ENCODE data around the gene HSF5.

HSF5 gene, protein sequence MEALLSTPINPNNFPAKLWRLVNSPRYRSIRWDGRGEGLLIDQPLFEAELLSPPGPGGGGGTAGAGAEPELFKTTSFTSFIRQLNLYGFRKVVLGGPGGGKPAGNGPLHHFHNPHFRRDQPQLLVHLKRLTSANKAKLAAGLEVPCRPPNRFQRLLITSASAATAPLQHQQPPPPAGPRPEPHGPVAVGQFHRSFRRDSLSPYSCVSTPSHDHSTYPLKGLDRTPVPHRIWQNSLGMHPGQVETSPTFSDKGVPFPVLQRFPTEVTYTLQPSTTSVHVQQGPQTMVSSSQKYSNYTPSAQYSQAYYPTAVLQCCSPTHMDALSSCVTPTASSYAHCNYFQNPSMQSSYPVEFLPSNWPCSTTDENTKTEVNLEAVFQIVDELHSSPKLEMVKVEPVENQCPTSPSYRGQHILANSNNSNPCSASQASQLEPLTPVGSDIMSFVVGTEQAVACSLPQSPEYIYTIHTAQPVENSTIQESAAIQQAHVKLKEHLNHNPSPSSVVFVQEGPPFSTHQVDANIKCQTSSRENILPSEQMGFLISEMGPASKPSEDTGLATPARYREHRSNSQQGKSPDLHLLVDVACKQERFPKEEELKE

DNA sequence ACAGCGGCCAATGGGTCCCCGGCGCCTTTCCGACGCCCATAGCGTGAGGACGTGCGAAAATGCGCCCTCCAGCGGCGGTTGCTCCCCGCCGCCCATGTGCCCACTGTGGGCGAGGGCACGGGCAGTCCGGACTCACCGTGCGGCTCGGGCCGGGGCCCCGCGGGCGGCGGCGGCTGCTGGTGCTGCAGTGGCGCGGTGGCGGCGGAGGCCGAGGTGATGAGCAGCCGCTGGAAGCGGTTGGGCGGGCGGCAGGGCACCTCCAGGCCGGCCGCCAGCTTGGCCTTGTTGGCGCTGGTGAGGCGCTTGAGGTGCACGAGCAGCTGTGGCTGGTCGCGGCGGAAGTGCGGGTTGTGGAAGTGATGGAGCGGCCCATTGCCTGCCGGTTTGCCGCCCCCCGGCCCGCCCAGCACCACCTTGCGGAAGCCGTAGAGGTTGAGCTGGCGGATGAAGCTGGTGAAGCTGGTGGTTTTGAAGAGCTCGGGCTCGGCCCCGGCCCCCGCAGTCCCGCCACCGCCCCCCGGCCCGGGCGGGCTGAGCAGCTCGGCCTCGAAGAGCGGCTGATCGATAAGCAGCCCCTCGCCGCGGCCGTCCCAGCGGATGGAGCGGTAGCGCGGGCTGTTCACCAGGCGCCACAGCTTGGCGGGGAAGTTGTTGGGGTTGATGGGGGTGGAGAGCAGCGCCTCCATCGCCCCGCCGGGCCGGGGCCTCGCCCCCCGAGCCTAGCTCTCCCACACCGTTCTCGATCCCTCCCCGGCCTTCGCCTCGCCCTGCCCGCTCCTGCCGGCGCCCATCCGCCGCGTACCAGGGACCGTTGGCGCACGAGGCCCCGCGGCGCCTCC lies at the start of gene HSF5:
Gene HSF5, minus strand, starts transcription at position 820 of the 839 bp plus-strand sequence. Its CDS starts 134 bp downstream, at position 686.
- peak; percentile 31 to 59 (median 46) for DNase-seq (ENCODE audit: low read depth in 3 of 3, low spot score in 1 of 3)

DNA sequence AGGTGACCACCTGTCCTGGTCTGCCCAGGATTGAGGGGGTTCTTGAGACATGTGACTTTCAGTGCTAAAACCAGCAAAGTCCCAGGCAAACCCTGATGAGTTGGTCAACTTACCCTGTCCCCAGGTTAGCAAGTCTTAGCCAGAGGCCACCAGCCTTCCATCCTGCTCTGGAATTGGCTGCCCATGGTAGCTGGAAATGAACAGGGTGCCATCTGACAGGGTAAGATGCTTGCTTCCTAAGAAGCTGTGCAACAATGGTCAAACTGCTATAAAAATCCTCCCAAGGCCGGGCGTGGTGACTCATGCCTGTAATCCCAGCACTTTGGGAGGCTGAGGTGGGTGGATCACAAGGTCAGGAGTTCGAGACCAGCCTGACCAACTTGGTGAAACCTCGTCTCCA lies 49.1 kb upstream of the HSF5 start:
- DNase-seq (ENCODE audit: low read depth in 3 of 3, low spot score in 1 of 3) = no peak

DNA sequence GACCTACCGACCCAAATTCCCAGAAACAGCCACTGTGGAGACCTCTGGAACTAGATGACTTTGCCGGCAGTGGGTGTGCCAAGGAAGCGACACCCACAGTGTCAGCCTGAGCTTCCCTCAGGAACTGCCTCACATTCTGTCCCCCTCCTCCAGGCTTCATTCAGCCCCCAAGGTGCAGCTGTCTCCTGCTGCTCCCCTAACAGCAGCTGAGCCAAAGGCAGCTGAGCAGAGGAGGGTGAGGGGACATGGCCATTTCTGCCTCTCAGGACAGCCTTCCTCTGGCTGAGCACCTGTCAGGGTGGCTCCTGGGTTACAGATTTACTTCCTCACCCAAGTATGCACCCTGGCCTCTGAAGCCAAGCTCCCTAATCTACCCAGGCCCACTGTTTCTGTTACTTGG lies 48.3 kb upstream of the HSF5 start:
- no peak for DNase-seq (ENCODE audit: low read depth in 3 of 3, low spot score in 1 of 3)

DNA sequence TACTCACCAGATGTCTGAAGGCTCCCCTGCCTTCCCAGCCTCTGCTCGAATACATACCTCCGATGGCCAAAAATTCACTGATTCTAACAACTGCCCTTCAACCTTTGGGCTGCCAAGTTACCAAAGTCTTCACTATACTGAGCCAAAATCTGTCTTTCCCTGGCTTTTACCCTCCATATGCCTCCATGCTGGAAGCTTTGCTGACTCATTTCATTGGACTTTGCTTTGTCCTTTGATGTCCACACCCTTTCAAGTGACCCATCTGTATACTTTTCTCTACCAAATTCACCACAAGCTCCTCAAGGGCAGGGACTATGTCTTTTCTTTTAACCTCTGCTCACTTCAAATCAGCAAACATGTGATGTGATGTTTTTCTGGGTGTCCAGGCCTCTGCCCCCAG lies 47.2 kb upstream of the HSF5 start:
- no peak for DNase-seq (ENCODE audit: low read depth in 3 of 3, low spot score in 1 of 3)

DNA sequence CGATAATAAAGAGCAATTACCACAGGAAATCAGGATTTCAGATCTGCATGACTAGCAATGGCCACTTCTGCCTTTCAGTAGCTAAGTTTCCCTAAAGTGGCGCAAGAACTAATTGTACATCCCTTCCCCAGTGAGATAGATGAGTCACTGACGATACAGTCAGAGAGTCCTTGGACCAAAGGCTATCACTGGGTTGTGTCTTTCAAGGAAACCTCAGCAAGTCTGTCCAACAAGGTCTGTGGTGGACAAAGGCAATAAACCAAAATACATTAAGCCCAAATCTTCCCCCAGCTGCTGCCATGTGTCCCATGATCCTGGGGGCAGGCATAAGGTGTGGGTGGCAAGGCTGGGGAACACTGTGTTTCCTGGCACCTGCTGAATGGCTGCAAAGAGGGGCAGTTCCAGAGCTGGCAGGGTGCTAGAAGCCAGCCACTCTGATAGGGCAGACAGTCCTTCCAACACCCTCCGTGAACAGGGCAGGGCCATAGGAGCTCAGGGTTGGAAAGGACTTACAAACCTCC lies 46.8 kb upstream of the HSF5 start:
- DNase-seq (ENCODE audit: low read depth in 3 of 3, low spot score in 1 of 3) = no peak

DNA sequence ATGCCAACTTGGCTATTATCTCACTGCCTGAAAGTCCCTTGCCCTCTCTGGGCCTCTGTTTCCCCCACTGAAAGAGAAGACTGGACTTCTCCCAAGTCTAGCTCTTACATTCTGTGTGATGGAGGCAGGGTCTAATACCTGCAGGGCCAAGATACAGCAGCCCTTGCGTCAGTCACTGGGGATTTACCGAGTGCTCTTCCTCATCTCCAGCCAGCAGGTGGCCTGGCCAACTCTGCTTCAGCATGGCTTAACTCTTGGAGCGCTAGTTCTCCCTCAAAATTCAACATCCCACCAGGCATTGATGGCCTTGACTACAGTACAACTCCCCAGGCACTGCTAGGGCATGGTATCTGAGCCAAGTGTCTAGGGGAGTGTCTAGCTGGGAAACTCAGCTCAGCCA lies 46.1 kb upstream of the HSF5 start:
- no peak for DNase-seq (ENCODE audit: low read depth in 3 of 3, low spot score in 1 of 3)

DNA sequence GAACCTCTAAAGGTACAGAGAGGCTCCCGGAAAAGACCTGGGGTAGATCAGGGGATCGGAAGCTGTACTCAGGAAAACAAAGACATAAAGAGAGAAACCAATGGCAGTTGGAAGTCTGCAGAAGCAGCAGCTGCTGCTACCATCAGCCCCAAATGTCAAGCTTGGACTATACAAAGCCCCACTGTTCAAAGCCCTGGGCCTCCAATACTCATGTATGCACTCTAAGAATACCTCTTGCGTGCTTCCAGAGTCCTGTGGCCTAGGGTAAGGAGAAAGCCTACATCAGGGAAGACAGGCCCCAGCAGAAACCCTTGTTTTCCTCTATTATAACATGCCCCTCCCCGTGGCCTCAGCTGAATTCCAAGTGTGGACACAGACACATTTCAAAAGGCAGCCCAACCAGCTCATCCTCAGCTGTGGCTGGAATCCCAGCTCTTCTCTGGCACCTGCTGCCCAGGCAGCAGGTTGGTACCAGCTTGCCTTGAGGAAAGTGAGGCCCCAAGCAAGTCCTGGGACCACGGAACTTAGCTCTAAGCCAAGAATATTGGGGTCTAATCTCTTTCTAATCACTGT lies 45.5 kb upstream of the HSF5 start:
- no peak for DNase-seq (ENCODE audit: low read depth in 3 of 3, low spot score in 1 of 3)

DNA sequence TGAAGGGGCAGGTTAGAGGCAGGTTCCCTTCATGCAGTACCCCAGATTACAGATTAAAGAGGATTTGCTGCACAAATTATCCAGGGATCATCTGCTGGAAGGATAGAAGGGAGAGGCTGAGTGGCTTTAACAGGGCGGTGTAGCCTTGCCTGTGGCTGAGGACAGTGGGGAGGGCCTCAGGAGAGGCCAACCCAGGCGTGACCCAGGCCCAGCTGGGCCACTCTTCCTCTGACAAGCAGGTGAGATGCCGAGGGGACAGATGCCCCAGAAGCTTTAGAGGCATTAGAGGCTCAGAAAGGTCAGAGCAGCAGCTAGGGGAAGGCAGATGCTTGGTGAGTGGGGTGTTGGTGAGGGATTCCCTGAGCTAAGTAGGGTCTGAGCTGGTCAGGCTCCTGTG lies 44.3 kb upstream of the HSF5 start:
- no peak for DNase-seq (ENCODE audit: low read depth in 3 of 3, low spot score in 1 of 3)

DNA sequence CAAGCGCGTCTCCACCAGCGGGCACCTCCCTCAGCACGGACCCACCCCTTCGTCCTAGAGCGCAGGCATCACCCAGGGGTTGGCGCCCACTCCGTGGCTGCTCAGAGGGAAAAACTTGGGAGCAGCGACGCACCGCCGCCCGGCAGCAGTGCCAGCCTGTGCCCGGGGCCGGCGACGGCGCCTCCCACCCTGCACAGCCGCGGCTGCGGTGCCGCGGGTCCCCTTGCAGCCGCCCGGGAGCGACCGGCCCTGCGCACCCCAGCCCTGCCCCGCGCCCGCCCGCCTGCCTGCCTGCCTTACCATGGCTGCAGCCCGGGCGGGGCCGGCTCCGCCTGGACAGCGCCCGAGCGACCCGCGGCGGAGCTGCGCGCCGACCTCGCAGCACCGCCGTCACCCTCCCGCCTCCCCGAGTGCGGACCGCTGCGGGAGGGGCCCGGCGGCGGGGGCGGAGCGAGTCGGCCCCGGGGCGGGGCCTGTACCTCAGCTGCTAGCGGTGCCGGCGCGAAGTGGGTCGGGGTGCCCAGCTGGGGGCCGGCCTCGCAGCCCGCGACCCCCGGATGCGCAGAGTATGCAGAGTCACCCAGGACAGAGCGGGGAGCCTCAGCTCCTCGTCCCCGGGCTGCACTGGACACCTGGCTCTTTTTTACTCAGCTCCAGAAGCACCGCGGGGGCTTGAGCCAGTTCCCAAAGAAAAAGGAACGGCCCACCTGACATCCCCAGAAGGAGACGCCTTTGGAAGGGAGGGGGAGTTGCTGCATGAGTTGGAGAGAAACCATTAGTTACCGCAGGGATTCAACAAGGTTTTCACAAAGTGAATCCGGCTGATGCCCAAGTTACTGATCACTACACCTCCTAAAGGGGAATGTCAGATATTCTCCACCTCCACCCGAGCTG lies 43.7 kb upstream of the HSF5 start:
- DNase-seq (ENCODE audit: low read depth in 3 of 3, low spot score in 1 of 3) = peak in 2 of 3 donors; percentile 34 to 54

DNA sequence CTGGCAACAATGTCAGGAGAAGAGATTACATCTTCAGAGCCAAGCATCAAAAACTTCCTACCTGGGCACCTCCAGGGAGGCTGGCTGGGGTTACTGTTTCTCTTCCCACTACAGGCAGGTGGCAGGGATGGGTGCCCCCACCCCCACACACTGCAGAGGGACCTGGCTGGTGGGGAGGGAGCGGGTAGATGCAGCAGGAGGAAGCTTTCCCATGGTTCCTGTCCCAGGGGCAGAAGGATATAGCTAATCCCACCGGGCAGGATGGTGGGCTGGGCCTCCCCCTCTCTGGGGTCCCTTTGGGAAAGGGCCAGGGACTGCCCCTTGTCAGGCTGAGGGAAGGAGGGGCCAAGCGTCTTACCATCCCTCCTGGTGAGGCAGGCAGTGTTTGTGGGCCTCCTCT lies 42.9 kb upstream of the HSF5 start:
- DNase-seq (ENCODE audit: low read depth in 3 of 3, low spot score in 1 of 3) = no peak

DNA sequence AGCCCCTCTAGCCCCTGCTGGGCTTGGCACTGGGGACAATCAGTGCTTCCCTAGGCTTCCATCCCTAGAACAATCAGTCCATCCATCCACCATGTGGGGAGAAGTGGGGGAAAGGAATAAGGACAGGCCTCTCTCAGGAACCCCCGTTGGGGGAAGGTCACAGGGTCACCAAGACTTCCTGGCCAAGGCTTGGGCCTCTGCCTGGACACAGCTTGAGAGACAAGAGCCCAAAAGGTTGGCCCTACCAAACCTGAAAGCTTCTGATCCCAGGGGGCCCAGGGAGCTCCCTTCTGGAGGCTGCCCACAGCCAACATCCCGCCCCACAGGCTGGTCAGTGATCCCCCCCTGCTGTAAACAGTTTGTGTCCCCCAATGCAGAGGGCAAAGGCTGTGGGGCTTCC lies 42.4 kb upstream of the HSF5 start:
- DNase-seq (ENCODE audit: low read depth in 3 of 3, low spot score in 1 of 3) = no peak

DNA sequence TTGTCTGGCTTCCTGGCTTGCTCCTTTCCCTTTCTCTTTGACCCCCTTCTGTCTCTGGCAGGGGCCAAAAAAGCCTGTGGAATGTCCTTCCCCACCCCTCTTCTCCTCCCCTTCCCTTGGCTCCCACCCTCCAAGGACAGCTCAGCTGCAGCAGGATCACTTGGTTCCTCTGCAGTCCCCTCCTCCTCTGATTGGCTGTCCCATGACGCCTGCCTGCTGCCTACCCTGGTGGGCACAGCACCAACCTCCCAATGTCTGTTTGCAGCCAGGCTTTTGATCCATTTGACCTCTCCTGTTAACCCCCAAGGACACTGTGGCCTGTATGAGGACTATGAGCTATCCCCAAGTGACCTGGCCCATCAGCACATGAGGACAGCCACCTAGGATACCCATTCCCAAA lies 41.1 kb upstream of the HSF5 start:
- no peak for DNase-seq (ENCODE audit: low read depth in 3 of 3, low spot score in 1 of 3)

DNA sequence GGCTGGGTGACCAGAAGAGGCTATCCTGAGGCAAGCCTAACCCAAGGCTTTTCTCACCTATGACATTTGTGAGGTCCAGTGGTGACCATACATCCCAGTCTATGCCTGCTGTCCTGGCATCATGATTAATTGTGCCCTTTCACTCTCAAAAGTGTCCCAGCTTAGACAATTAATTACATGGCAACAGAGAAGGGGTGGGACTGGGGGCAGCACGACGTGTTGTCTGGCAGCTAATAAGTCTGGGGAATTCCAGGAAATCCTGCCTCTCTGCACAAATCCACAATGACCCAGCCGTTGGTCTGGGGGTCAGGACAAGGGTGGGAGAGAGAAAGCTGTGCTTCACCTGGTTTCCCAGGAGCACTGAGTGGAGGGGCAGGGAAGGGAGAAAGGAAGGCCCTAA lies 40.2 kb upstream of the HSF5 start:
- no peak for DNase-seq (ENCODE audit: low read depth in 3 of 3, low spot score in 1 of 3)

DNA sequence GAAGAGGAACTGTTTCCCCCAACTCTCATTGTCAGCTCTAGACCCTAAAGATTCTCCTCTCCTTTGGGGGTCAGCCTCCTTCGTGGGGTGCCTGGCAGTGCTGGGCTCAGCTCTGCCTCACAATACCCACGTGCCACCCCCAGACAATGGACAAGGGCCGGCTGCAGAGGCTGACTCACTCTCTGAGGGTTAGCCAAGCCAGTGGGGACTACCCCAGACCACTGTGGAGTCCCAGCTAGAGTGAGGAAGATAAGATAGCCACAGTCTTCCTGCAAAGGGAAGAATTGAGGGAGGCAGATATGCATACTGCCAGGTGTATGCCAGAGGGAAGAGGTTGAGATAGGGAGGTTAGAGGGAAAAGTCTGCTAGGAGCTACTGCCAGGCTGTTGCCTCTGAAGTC lies 39.7 kb upstream of the HSF5 start:
- no peak for DNase-seq (ENCODE audit: low read depth in 3 of 3, low spot score in 1 of 3)

DNA sequence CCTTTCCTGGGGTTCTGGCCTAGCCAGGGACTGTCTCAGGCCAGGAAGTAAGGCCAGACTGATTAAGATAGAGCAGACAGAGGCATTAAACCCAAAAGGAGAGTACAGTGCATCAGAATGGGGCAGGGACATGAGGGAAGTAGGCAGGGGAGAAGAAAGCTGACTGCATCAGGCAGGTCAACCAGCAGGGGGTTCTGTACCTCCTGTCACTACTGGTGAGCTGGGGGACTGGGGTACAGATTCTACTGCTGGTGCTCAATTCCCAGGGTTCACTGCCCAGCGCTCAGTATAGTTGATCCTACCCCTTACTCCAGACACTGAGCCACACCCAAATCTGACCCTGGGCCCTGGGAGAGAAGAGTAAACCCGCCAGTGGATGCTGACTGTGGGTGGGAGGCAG lies 39.1 kb upstream of the HSF5 start:
- DNase-seq (ENCODE audit: low read depth in 3 of 3, low spot score in 1 of 3) = no peak

DNA sequence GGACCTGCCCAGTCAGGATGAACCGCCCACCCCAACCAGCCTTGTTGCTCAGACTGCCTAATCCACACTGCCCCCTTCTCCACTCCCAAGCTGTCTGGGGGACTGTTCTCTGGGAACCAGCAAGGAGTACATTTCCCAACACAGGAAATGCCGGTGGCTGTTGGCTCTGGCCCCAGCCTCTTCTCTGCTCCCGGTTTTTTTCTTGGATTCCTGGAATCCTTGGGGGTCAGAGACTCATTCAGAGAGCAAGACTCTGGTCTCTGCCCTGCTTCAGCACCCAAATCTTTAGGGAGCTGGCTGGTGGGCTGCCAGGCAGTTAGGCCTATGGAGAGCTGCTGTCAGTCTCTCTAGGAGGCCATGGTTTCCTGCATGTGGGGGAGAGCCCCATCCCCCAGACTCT lies 37.0 kb upstream of the HSF5 start:
- no peak for DNase-seq (ENCODE audit: low read depth in 3 of 3, low spot score in 1 of 3)

DNA sequence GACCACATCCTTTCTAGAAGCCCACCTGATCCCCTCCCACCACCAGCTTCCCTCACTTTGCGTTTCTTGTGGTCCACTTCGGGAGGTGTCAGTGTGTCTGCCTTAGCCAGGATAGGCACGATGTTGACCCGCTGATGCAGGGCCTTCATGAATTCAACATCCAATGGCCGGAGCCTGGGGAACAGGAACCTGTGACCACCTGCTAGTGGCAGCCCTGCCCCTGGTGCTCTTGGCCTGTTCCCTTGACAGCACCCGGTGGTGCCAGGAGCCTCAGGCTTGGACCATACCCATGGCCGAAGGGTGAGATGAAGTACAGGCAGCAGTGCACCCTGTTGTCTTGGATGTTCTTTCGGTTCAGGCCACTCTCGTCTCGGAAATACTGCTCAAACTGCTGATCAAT lies 33.5 kb upstream of the HSF5 start:
- DNase-seq (ENCODE audit: low read depth in 3 of 3, low spot score in 1 of 3) = no peak

DNA sequence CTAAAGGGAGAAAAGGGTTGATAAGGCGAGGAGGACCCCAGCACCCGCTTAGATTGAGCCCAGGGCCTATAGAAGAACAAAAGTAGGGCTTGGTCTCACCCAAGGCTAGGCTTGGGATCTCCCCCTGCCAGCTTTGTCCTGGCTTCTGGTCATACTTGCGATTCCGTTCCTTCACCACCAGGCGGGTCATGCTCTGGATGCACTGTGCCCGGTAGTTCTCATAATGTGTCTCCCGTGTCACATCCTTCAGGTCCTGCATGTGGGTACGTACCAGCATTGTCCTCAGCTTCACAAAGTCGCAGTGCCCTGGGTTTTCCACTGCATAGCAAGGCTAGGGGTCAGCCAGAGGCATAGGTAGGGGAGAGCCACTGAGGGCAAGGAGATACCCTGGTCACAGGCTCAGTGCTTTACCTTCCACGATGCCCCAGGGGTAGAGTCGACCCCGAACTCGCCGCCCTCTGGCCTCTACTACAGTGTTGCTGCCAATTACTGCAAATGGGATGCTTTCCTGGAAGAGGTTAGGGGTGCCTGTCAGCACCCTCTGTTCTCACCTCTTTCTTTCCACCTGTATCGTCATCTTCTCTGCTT lies 32.7 kb upstream of the HSF5 start:
- no peak for DNase-seq (ENCODE audit: low read depth in 3 of 3, low spot score in 1 of 3)

DNA sequence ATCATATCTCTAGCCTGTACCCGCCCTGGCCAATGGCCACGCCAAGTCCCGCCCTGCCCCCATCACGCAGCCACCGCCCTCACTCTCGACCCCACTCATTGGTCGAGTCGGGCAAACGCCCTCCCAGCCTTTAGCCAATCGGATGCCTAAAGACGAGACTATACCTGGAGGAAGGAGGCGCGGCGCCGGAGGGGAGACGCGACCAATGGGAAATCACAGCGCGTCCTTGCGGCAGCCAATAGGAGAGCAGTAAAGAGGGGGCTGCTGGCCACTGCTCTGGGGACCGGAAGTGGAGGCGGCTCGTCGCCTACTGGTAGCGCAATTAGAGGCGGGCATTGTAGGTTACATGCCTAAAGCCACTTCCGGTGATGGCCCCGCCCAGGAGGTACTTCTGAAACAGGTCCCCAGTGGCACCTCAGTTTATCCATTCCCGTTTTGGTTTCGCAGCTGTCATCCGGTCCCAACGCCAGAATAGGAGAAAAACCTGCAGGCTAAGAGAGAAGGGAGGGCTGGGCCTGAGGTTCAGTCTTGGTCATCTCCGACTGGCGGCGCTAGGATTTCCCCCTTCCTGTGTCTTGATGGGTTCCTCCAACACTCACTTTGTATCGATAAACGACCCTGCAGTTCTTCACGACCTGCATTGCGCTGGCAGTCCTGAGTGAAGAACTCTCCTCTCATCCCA lies 29.9 kb upstream of the HSF5 start:
- DNase-seq (ENCODE audit: low read depth in 3 of 3, low spot score in 1 of 3) = peak; percentile 94 to 99 (median 98)

Measured in stimulated activated CD4-positive, alpha-beta T cell treated with anti-CD3 and anti-CD28 coated beads, TNF-alpha, amount 100 ng/mL, for 1 hour (primary cell).